SK-N-SH treated with all-trans-retinoic acid at 6 μM for 48 hours (cell line): ENCODE data around the gene PNKD.

Source experiments
- ARNTL ChIP-seq: fragments of 450-650 bp; formaldehyde crosslinking; IDR thresholded peaks from 2 replicates; pipeline ENCODE4 v1.5.0; 2020; ENCODE audit warnings: low read depth, mild to moderate bottlenecking, moderate library complexity, borderline replicate concordance
- CSRNP3 ChIP-seq: fragments of 250-450 bp; sonication (Bioruptor Pico); IDR thresholded peaks from 2 replicates; pipeline ENCODE4 v1.5.1; 2021; ENCODE audit warnings: mild to moderate bottlenecking, moderate library complexity
- ZFP3 ChIP-seq: fragments of 250-450 bp; sonication (Bioruptor Pico); IDR thresholded peaks from 2 replicates; pipeline ENCODE4 v1.5.0; 2020; ENCODE audit warnings: mild to moderate bottlenecking, moderate library complexity
- ZFP30 ChIP-seq: fragments of 450-650 bp; formaldehyde crosslinking; IDR thresholded peaks from 2 replicates; pipeline ENCODE4 v1.5.0; 2022; ENCODE audit warnings: mild to moderate bottlenecking, moderate library complexity
- ZNF70 ChIP-seq: fragments of 450-650 bp; formaldehyde crosslinking; IDR thresholded peaks from 2 replicates; pipeline ENCODE4 v1.5.0; 2020; ENCODE audit warnings: mild to moderate bottlenecking, moderate library complexity

GRCh38 chr2:218313356-218313755 lies 43.0 kb downstream of the PNKD start:
- TF ChIP-seq ZFP3 (CRISPR knock-in tag) (no peak), ARNTL (CRISPR knock-in tag) (no peak), ZFP30 (CRISPR knock-in tag) (no peak), ZNF70 (no peak), CSRNP3 (CRISPR knock-in tag) (no peak)
